Tibial artery (tissue), 4 donors: Measurements from ENCODE around the gene MALT1.

Experiments used
- DNase-seq, 2 donors: peaks; one replicate each; pipeline ENCODE4 v3.0.0-alpha.2; 2019
- H3K27ac ChIP-seq, 2 donors: fragments of 200-600 bp; sonication (generic) in 1 of 2; 1 replicate in 1 of 2; 2 replicates in 1 of 2; pipeline ENCODE4 v1.5.1; 2018 to 2019; ENCODE audit warnings: mild to moderate bottlenecking in 1 of 2
- H3K27me3 ChIP-seq, 2 donors: fragments of 200-600 bp; sonication (generic) in 1 of 2; one replicate each; pipeline versions ENCODE4 v1.5.1 to v1.6.0; 2016 to 2019
- H3K36me3 ChIP-seq, 3 donors: fragments of 200-600 bp; sonication (generic) in 2 of 3; one replicate each; pipeline ENCODE4 v1.5.1; 2016 to 2019; ENCODE audit warnings: mild to moderate bottlenecking in 2 of 3
- H3K4me1 ChIP-seq, 4 donors: fragments of 200-600 bp; sonication (generic) in 2 of 4; 1 replicate in 3 of 4; 2 replicates in 1 of 4; pipeline ENCODE4 v1.5.1; 2016 to 2019
- H3K4me3 ChIP-seq, 2 donors: fragments of 200-600 bp; sonication (generic) in 1 of 2; 1 replicate in 1 of 2; 2 replicates in 1 of 2; pipeline ENCODE4 v1.5.1; 2018 to 2019; ENCODE audit warnings: mild to moderate bottlenecking in 2 of 2
- H3K9me3 ChIP-seq, 3 donors: fragments of 200-600 bp; sonication (generic) in 1 of 3; one replicate each; pipeline ENCODE4 v1.5.1; 2016 to 2019
- CTCF ChIP-seq, 2 experiments: fragments of 200-600 bp in 1 of 2; fragments of 450-650 bp in 1 of 2; IDR thresholded peaks; one replicate each; pipeline ENCODE4 v1.5.1; 2017 to 2019; ENCODE audit warnings: antibody characterized with exemption in 2 of 2, mild to moderate bottlenecking in 1 of 2, moderate library complexity in 1 of 2
- intact Hi-C: fragments of 100-400 bp; cut with DNase I; formaldehyde crosslinking; loops from one replicate; pipeline ENCODE4 v1.15.0; 2023; ENCODE audit warnings: low total_unique reads

MALT1 gene

DNA sequence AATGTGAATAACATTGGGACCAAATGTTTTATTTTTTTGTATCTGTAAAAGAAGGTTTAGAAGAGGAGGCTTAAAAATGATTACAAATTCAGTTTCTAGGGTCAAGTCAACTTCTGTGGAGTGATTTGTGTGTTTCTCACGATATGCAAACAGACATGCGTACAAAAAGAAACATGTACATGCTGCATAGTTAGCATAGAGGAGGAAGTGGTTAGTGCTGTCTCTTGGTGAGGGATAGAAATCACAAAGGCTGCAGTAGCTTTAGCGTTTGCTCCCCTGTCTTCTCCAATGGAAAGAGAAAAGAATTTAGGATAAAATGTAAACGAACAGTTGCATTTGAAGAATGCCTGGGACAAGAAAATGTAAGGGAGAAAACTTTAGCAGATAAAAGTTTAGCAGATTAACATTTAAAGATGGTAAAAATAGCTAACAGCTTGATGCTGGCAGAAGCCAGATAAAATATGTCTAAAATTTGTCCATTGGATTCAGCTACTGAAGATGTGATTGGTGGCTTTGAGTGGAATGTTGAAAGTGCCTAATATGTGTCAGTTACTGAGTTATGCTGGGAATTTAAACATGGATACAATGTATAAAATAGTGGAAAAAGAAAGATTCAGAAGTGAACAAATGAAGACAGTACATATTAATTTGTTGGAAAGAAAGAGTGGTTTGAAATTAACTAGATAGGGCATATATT is 44.9 kb downstream of the MALT1 start:
- Histone ChIP-seq H3K4me1 (no peaks in the 10 kb centered on the region), H3K4me3 (no peak overlapping the region), H3K9me3 (no peaks in the 10 kb centered on the region), H3K36me3 (peaks cover 4 to 18% (median 5%) of the 10 kb centered on the region in 3 donors), H3K27me3 (no peaks in the 10 kb centered on the region), H3K27ac (no peak overlapping the region)
- no peak for TF ChIP-seq CTCF (IDR thresholded peaks at IDR 0.05)
- intact Hi-C loops, result no loop called here
- no peak for DNase-seq

DNA sequence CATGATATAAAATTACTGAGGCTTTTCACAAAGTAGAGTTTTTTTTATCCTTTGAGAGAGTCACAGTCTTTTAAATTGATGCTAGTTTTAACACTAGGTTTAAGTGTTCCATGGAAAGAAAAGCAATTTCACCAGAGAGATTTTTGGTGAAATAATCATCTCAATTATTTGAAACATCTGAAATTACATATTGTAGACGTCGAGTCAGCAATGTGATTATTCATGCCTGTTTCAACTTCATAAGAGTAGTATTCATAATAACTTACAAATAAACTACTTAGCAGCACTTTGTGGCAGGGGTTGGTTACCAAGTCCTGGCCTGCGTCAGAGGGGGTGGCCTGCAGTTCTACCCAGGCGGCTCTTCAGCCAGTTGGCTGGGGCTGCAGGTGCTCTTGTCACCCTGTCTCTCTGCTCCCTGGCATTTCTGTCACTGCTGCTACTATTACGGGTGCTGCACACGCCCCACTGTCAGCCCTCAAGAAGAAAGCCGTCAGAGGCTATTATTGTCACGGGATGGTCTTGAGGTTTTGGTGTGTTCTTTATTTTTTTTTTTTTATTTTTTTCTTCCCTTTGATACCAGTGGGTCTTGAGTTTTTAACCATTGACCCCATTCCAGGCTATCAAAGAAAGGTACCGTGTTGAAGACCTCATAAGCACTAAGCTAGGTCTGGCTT is 50.4 kb downstream of the MALT1 start:
- Histone ChIP-seq H3K36me3 (peaks cover 0 to 28% (median 11%) of the 10 kb centered on the region in 3 donors), H3K4me1 (no peaks in the 10 kb centered on the region), H3K4me3 (no peak overlapping the region), H3K9me3 (no peaks in the 10 kb centered on the region), H3K27me3 (no peaks in the 10 kb centered on the region), H3K27ac (no peak overlapping the region)
- intact Hi-C loops, result no loop called here
- DNase-seq, result no peak
- no peak for TF ChIP-seq CTCF (IDR thresholded peaks at IDR 0.05)

DNA sequence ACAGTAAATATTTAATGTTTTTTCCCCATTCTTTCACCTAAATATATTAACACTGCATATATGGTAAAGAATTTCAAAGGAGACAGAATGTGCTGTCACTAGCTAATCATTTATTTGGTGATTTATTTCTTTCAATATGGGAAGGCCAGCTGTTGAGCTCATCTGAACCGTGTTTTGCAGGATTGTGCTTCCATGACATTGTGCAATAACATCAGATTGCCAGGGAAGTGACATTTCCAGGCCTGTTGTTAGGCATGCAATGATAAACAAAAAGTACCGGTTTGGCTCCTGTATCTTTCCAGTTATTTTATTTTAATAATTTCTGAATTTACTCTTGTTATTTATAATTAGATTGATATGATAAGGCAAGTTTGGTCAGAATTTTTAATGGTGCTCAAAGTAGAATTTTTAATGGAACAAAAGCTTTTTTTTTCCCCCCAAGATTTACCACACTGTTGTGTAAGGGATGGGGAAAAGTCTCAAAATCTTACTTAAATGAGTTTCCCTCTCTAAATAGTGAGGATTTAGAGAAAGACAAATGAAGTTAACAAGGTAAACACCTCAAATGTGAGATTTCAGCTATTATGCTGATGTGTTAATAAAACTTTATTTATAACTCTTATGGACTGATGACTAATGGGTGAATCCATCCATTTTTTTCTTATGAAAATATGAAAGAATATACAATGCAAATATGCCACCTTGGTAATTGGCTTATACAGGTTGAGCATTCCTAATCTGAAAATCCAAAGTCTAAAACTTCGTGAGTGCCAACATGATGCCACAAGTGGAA is 52.7 kb downstream of the MALT1 start:
- Histone ChIP-seq H3K9me3 (no peaks in the 10 kb centered on the region), H3K27me3 (no peaks in the 10 kb centered on the region), H3K36me3 (peaks cover 0 to 24% (median 7%) of the 10 kb centered on the region in 3 donors), H3K27ac (no peak overlapping the region), H3K4me3 (no peak overlapping the region), H3K4me1 (no peaks in the 10 kb centered on the region)
- no peak for DNase-seq
- no peak for TF ChIP-seq CTCF (IDR thresholded peaks at IDR 0.05)
- intact Hi-C loops, result no loop called here

DNA sequence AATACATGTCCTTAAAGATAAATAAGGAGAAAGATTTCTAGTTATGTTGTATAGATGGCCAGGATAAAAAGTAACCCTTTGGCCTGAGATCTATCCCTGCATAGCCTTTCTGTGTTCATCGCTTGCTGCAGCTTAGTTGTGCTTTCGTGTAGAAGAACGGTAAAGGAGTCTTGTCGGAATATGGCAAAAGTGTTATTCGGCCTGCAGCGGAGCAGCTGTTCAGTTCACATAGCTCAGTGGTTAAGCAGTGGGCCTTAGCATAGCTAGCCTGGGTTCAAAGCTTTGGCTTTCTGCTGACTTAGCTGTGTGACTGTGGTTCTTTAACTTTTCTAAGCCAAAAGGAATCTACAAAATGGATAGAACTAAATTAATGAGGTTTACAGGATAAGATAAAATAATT is 55.4 kb downstream of the MALT1 start:
- intact Hi-C loops, result no loop called here

More for the DNA sequence above, 55.4 kb downstream of the MALT1 start:
- DNase-seq, result no peak
- no peaks in the 10 kb centered on the region for H3K4me1 ChIP-seq
- H3K36me3 ChIP-seq, result peaks cover 0 to 11% (median 6%) of the 10 kb centered on the region in 3 donors
- TF ChIP-seq CTCF (IDR thresholded peaks at IDR 0.05), result no peak
- H3K27me3 ChIP-seq, result no peaks in the 10 kb centered on the region
- H3K9me3 ChIP-seq, result no peaks in the 10 kb centered on the region
- H3K4me3 ChIP-seq, result no peak overlapping the region
- no peak overlapping the region for H3K27ac ChIP-seq
